GM12878 (cell line): ENCODE measurements around the gene ABCD3. TPM values are rescaled to one million over a fixed set of nuclear protein-coding genes. Genes with fewer than 3 reads are reported as not detected.

Experiments used
- ATAC-seq: fragments of 200-7000 bp; cut with Tn5 transposase; 3 replicates; pipeline ENCODE4 v1.9.1; 2020; ENCODE audit warnings: mild to moderate bottlenecking, moderate library complexity
- BruUV-seq: library from RNA; stranded (reverse); fragments of 400-500 nt; replicated peaks from 2 replicates; lab custom pipeline; 2021; lab: Mats Ljungman, UMichigan
- CTCF ChIA-PET: fragments of 300-600 bp; sonication (Branson Sonifier 250); formaldehyde crosslinking; extraction: SDS; loops from one replicate; lab custom pipeline; 2021; ENCODE audit warnings: inconsistent platforms; lab: Yijun Ruan, JAX
- POLR2A ChIA-PET: fragments of 350-600 bp; formaldehyde crosslinking; extraction: SDS; loops from one replicate; lab custom pipeline; 2021; ENCODE audit warnings: inconsistent platforms; lab: Charles Lee
- RAD21 ChIA-PET: fragments of 300-600 bp; sonication (Branson Sonifier 250); formaldehyde crosslinking; loops from one replicate; lab custom pipeline; 2023; ENCODE audit warnings: antibody characterized with exemption; ENCODE audit not compliant: unreplicated experiment; lab: Charles Lee
- SMC1A ChIA-PET: fragments of 300-600 bp; sonication (Branson Sonifier 250); formaldehyde crosslinking; loops from one replicate; lab custom pipeline; 2023; ENCODE audit not compliant: unreplicated experiment, uncharacterized antibody; lab: Charles Lee
- DNase-seq: peaks from one replicate; pipeline ENCODE4 v3.0.0-alpha.2; 2011; ENCODE audit warnings: low read depth, low spot score
- FAIRE-seq: peaks from 3 replicates; lab custom pipeline; 2011; peaks lifted over from hg19 to GRCh38; lab: Jason Lieb, UNC
- H2AFZ ChIP-seq: 2 replicates; pipeline ENCODE4 v1.6.0; 2011; ENCODE audit warnings: low read depth, low read length, control low read depth; ENCODE audit not compliant: control insufficient read depth
- H3K27ac ChIP-seq: 2 replicates; pipeline ENCODE4 v1.5.1; 2011; ENCODE audit warnings: control low read depth; ENCODE audit not compliant: control insufficient read depth, insufficient read depth
- H3K27me3 ChIP-seq, 2 experiments: replicated peaks in 1 of 2; 2 replicates each; pipeline versions ENCODE4 v1.6.0 to v1.6.1; 2011; ENCODE audit warnings: low read length in 1 of 2; ENCODE audit not compliant: control insufficient read depth in 2 of 2, insufficient read depth in 2 of 2
- H3K36me3 ChIP-seq, 2 experiments: 2 replicates each; pipeline ENCODE4 v1.5.1; 2011; ENCODE audit warnings: low read length in 1 of 2; ENCODE audit not compliant: control insufficient read depth in 2 of 2, insufficient read depth in 2 of 2
- H3K4me1 ChIP-seq: 2 replicates; pipeline ENCODE4 v1.6.1; 2011; ENCODE audit warnings: mild to moderate bottlenecking, low read length, moderate library complexity, mixed read lengths; ENCODE audit not compliant: control insufficient read depth, insufficient read depth
- H3K4me2 ChIP-seq: 2 replicates; pipeline ENCODE4 v1.6.0; 2011; ENCODE audit warnings: control low read depth; ENCODE audit not compliant: control insufficient read depth, insufficient read depth
- H3K4me3 ChIP-seq: fragments of 200-600 bp; sonication (generic); 2 replicates; pipeline ENCODE4 v1.5.1; 2016
- H3K79me2 ChIP-seq: 2 replicates; pipeline ENCODE4 v1.6.0; 2011; ENCODE audit warnings: low read length; ENCODE audit not compliant: control insufficient read depth, insufficient read depth
- H3K9ac ChIP-seq: 2 replicates; pipeline ENCODE4 v1.8.0; 2011; ENCODE audit warnings: low read length, control low read depth, mixed read lengths; ENCODE audit not compliant: control insufficient read depth, insufficient read depth
- H3K9me3 ChIP-seq: replicated peaks from 3 replicates; pipeline ENCODE4 v1.5.1; 2011; ENCODE audit warnings: mild to moderate bottlenecking, low read length; ENCODE audit not compliant: control insufficient read depth, insufficient read depth
- H4K20me1 ChIP-seq: 2 replicates; pipeline ENCODE4 v1.6.0; 2011; ENCODE audit not compliant: control insufficient read depth, insufficient read depth
- BMI1 ChIP-seq: fragments of 450-650 bp; IDR thresholded peaks from 2 replicates; pipeline ENCODE4 v1.6.1; 2016; ENCODE audit warnings: mild to moderate bottlenecking, moderate library complexity, borderline replicate concordance
- ESRRA ChIP-seq: IDR thresholded peaks from 2 replicates; pipeline ENCODE4 v1.6.1; 2012; ENCODE audit warnings: mild to moderate bottlenecking, low read length, improper control_type of control experiment
- NFXL1 ChIP-seq: fragments of 450-650 bp; IDR thresholded peaks from 2 replicates; pipeline ENCODE4 v1.6.1; 2017; ENCODE audit warnings: antibody characterized with exemption, mild to moderate bottlenecking, borderline replicate concordance
- NFYA ChIP-seq: IDR thresholded peaks from 2 replicates; pipeline ENCODE4 v1.6.1; 2011; ENCODE audit warnings: low read depth, mild to moderate bottlenecking, low read length, improper control_type of control experiment, borderline replicate concordance
- POLR2A ChIP-seq: IDR thresholded peaks from 2 replicates; pipeline ENCODE4 v1.6.1; 2011; ENCODE audit warnings: low read depth, mild to moderate bottlenecking, low read length
- POLR2AphosphoS2 ChIP-seq: IDR thresholded peaks from 2 replicates; pipeline ENCODE4 v1.6.1; 2011; ENCODE audit warnings: low read depth, mild to moderate bottlenecking, low read length, improper control_type of control experiment, moderate library complexity
- REST ChIP-seq: IDR thresholded peaks from 2 replicates; pipeline ENCODE4 v1.6.1; 2012; ENCODE audit warnings: mild to moderate bottlenecking, low read depth, low read length
- SIX5 ChIP-seq: IDR thresholded peaks from 2 replicates; pipeline ENCODE4 v1.6.1; 2011; ENCODE audit warnings: mild to moderate bottlenecking, low read depth, low read length, moderate library complexity; ENCODE audit not compliant: severe bottlenecking
- WRNIP1 ChIP-seq: IDR thresholded peaks from 2 replicates; pipeline ENCODE4 v1.6.1; 2011; ENCODE audit warnings: low read depth, low read length, improper control_type of control experiment, borderline replicate concordance
- ZBTB40 ChIP-seq: fragments of 450-650 bp; IDR thresholded peaks from 2 replicates; pipeline ENCODE4 v1.6.1; 2016; ENCODE audit warnings: mild to moderate bottlenecking, moderate library complexity, borderline replicate concordance
- WGBS: methylation state at CpG from one replicate; pipeline ENCODE4 v1.1.6; 2016; ENCODE audit warnings: low lambda C conversion rate; ENCODE audit not compliant: insufficient replicate concordance, insufficient coverage; ENCODE audit errors: missing lambda C conversion rate; 5-methylcytosine and 5-hydroxymethylcytosine counted together
- in situ Hi-C: fragments of 300-500 bp; cut with MboI; formaldehyde crosslinking; loops from 9 replicates; pipeline ENCODE4 v1.14.3; 2018; ENCODE audit warnings: mixed read lengths
- intact Hi-C: fragments of 100-400 bp; cut with micrococcal nuclease; formaldehyde crosslinking; loops from one replicate; pipeline ENCODE4 v1.14.2; 2022; ENCODE audit not compliant: unreplicated experiment
- polyA plus RNA-seq, 11 experiments: library from polyadenylated mRNA; depleted of rRNA in 4 of 11; unstranded in 6 of 11; stranded (reverse) in 5 of 11; fragments of >200 nt; fragmentation: Nextera tagmentation in 4 of 11; fragmentation: Illumina TruSeq in 1 of 11; extraction: Ambion mirVana in 4 of 11; extraction: Trizol in 1 of 11; gene quantifications; 1 replicate in 1 of 11; 2 replicates in 10 of 11; pipeline versions ENCODE4 v1.2.1 to v1.2.3, GENCODE V29; 2011 to 2016; ENCODE audit warnings: inconsistent platforms in 2 of 11, missing spikeins in 2 of 11, low read depth in 1 of 11
- total RNA-seq, 4 experiments: library from RNA; depleted of rRNA in 3 of 4; stranded (reverse); fragments of >200 nt in 3 of 4; fragmentation: Illumina TruSeq in 1 of 4; extraction: Trizol in 1 of 4; gene quantifications; 2 replicates each; pipeline versions ENCODE4 v1.2.1 to v1.2.3, GENCODE V29; 2013 to 2021

The ABCD3 gene
- total and polyA plus RNA-seq, 10 of the 15 experiments (the other 5 are each of a cell fraction or from before 2014, with no cell fraction given): 15.1 to 40.2 (median 24.1) TPM

GRCh38 chr1:94535879-94536278 lies 117.7 kb downstream of the ABCD3 start:
- H3K36me3 ChIP-seq: no peaks in the 10 kb centered on the region
- ATAC-seq (no peak), DNase-seq (no peak), FAIRE-seq (no peak)
- in situ Hi-C loops: no loop called here
- no peak overlapping the region for H3K4me3 ChIP-seq
- H3K79me2 ChIP-seq: no peaks in the 10 kb centered on the region
- H3K9me3 ChIP-seq: no peaks in the 10 kb centered on the region
- intact Hi-C loops: no loop called here
- H3K4me2 ChIP-seq: no peak overlapping the region
- ChIA-PET SMC1A (interaction anchor here (1.2 kb wide), 1 partner anchor 14 kb away, joined by 3 read pairs; no protein-coding TSS in a partner anchor), CTCF (no interaction called here), POLR2A (no interaction called here), RAD21 (interaction anchor here (0.6 kb wide), 1 partner anchor 50 kb away, joined by 3 read pairs; no protein-coding TSS in a partner anchor)
- peaks cover 3 to 6% of the 10 kb centered on the region in 2 experiments for H3K27me3 ChIP-seq
- H3K9ac ChIP-seq: no peak overlapping the region
- no peaks in the 10 kb centered on the region for H4K20me1 ChIP-seq
- no TSS peak for BruUV-seq
- H3K27ac ChIP-seq: no peak overlapping the region
- no peaks in the 10 kb centered on the region for H3K4me1 ChIP-seq
- TF ChIP-seq ESRRA: no peak
- no peak overlapping the region for H2AFZ ChIP-seq
- WGBS: 55% methylated on average over 9 of the region's 9 CpGs

GRCh38 chr1:94537254-94537653 lies 119.1 kb downstream of the ABCD3 start:
- POLR2A ChIA-PET: no interaction called here
- H4K20me1 ChIP-seq: no peaks in the 10 kb centered on the region
- SMC1A ChIA-PET: interaction anchor here (1.1 kb wide), 1 partner anchor 13 kb away, joined by 3 read pairs; no protein-coding TSS in a partner anchor
- CTCF ChIA-PET: interaction anchor here (0.9 to 1.2 kb wide), 2 partner anchors 21 to 23 kb away, joined by 3 read pairs; no protein-coding TSS in a partner anchor
- in situ Hi-C loops (no loop called here), intact Hi-C loops (no loop called here)
- DNase-seq (no peak), ATAC-seq (no peak), FAIRE-seq (no peak)
- H3K27me3 ChIP-seq: peaks cover 3 to 10% of the 10 kb centered on the region in 2 experiments
- no TSS peak for BruUV-seq
- H3K27ac ChIP-seq: no peak overlapping the region
- peaks cover 3% of the 10 kb centered on the region; the same call in 1 of the 2 replicates for H3K4me1 ChIP-seq
- H2AFZ ChIP-seq: no peak overlapping the region
- no peak overlapping the region for H3K9ac ChIP-seq
- no peaks in the 10 kb centered on the region for H3K9me3 ChIP-seq
- H3K4me3 ChIP-seq: no peak overlapping the region
- no peaks in the 10 kb centered on the region for H3K36me3 ChIP-seq
- no peak overlapping the region for H3K4me2 ChIP-seq
- RAD21 ChIA-PET: no interaction called here
- H3K79me2 ChIP-seq: no peaks in the 10 kb centered on the region
- 14% methylated on average over 6 of the region's 6 CpGs for WGBS
- no peak for TF ChIP-seq NFXL1
- TF ChIP-seq WRNIP1: no peak
- no peak for TF ChIP-seq ZBTB40
- TF ChIP-seq BMI1: no peak
- TF ChIP-seq POLR2AphosphoS2: no peak
- TF ChIP-seq REST: no peak
- TF ChIP-seq SIX5: no peak
- TF ChIP-seq POLR2A: no peak
- no peak for TF ChIP-seq NFYA
